CD8-positive, alpha-beta memory T cell (primary cell): Measurements from ENCODE around the gene CHST7. TPM values are rescaled to one million over a fixed set of nuclear protein-coding genes. Genes with fewer than 3 reads are reported as not detected.

Experiments
- CTCF ChIA-PET: fragments of 350-600 bp; sonication (Branson Sonifier 250); formaldehyde crosslinking; loops from one replicate; lab custom pipeline; 2021; ENCODE audit warnings: antibody characterized with exemption; lab: Charles Lee
- POLR2A ChIA-PET: fragments of 350-600 bp; sonication (Branson Sonifier 250); formaldehyde crosslinking; loops from one replicate; lab custom pipeline; 2021; ENCODE audit warnings: antibody characterized with exemption; lab: Charles Lee
- DNase-seq, 5 donors: peaks; one replicate each; pipeline versions ENCODE4 v3.0.0 to v3.0.0-alpha.2; 2020 to 2022; ENCODE audit warnings: mixed read lengths in 1 of 5
- H3K27ac ChIP-seq: one replicate; pipeline ENCODE4 v1.7.0; 2013; ENCODE audit warnings: low read depth, mild to moderate bottlenecking, low read length, moderate library complexity
- H3K27me3 ChIP-seq: 2 replicates; pipeline ENCODE4 v1.7.0; 2013; ENCODE audit warnings: low read length, mild to moderate bottlenecking; ENCODE audit not compliant: insufficient read depth, poor library complexity, severe bottlenecking
- H3K36me3 ChIP-seq: 2 replicates; pipeline ENCODE4 v1.7.0; 2013; ENCODE audit warnings: mild to moderate bottlenecking, low read length, moderate library complexity; ENCODE audit not compliant: insufficient read depth
- H3K4me1 ChIP-seq: 2 replicates; pipeline ENCODE4 v1.7.0; 2013; ENCODE audit warnings: mild to moderate bottlenecking, low read length, moderate library complexity; ENCODE audit not compliant: insufficient read depth
- H3K4me3 ChIP-seq: 2 replicates; pipeline ENCODE4 v1.7.0; 2013; ENCODE audit warnings: mild to moderate bottlenecking, low read length
- H3K9me3 ChIP-seq: 2 replicates; pipeline ENCODE4 v1.7.0; 2013; ENCODE audit warnings: mild to moderate bottlenecking, low read length
- H3K27ac Mint-ChIP-seq, 8 donors: one replicate each; pipeline ENCODE4 v1.8.0; 2020 to 2021; ENCODE audit warnings: mixed read lengths in 8 of 8, mild to moderate bottlenecking in 6 of 8, inconsistent platforms in 3 of 8, moderate library complexity in 3 of 8
- H3K27me3 Mint-ChIP-seq, 2 donors: one replicate each; pipeline ENCODE4 v1.8.0; 2020 to 2021; ENCODE audit warnings: mixed read lengths in 2 of 2, mild to moderate bottlenecking in 1 of 2, moderate library complexity in 1 of 2
- H3K36me3 Mint-ChIP-seq, 3 donors: one replicate each; pipeline ENCODE4 v1.8.0; 2020 to 2021; ENCODE audit warnings: mixed read lengths in 3 of 3, inconsistent platforms in 1 of 3, mild to moderate bottlenecking in 1 of 3
- H3K4me1 Mint-ChIP-seq, 3 donors: one replicate each; pipeline ENCODE4 v1.8.0; 2020 to 2021; ENCODE audit warnings: mixed read lengths in 3 of 3, inconsistent platforms in 1 of 3, mild to moderate bottlenecking in 1 of 3
- H3K4me3 Mint-ChIP-seq, 7 donors: one replicate each; pipeline ENCODE4 v1.8.0; 2020 to 2021; ENCODE audit warnings: mixed read lengths in 7 of 7, mild to moderate bottlenecking in 6 of 7, moderate library complexity in 4 of 7, inconsistent platforms in 2 of 7
- H3K9me3 Mint-ChIP-seq, 5 donors: one replicate each; pipeline ENCODE4 v1.8.0; 2020 to 2022; ENCODE audit warnings: mixed read lengths in 5 of 5, mild to moderate bottlenecking in 3 of 5, moderate library complexity in 2 of 5, inconsistent platforms in 1 of 5
- polyA plus RNA-seq: library from polyadenylated mRNA; unstranded; fragments of 300-500 nt; fragmentation: Illumina TruSeq; gene quantifications from one replicate; pipeline ENCODE4 v1.2.3, GENCODE V29; 2021
- total RNA-seq, 2 experiments: library from RNA; stranded (reverse); gene quantifications; one replicate each; pipeline ENCODE4 v1.2.3, GENCODE V29; 2021

CHST7 gene
- total and polyA plus RNA-seq, 3 experiments from 2014 or later = 3.5 to 8.0 (median 3.9) TPM

GRCh38 chrX:46642145-46642544, 68.6 kb downstream of the CHST7 start:
- no peaks in the 10 kb centered on the region for H3K36me3 Mint-ChIP-seq
- DNase-seq = peak in 1 of 5 donors; percentile 16
- ChIA-PET CTCF (interaction anchor here (0.8 to 1.8 kb wide), 7 partner anchors 58 to 87 kb away, joined by 3 to 5 read pairs (median 4); no protein-coding TSS in a partner anchor), POLR2A (interaction anchor here (1.2 kb wide), 1 partner anchor 70 kb away, joined by 4 read pairs; no protein-coding TSS in a partner anchor)
- H3K4me1 Mint-ChIP-seq = peaks cover 7 to 9% (median 8%) of the 10 kb centered on the region in 3 donors
- Histone ChIP-seq H3K4me1 (no peaks in the 10 kb centered on the region), H3K27ac (no peak overlapping the region), H3K4me3 (no peak overlapping the region), H3K36me3 (no peaks in the 10 kb centered on the region), H3K9me3 (no peaks in the 10 kb centered on the region), H3K27me3 (no peaks in the 10 kb centered on the region)
- no peak overlapping the region for H3K4me3 Mint-ChIP-seq
- H3K9me3 Mint-ChIP-seq = no peaks in the 10 kb centered on the region
- H3K27me3 Mint-ChIP-seq = peaks cover 0 to 5% of the 10 kb centered on the region in 2 donors
- H3K27ac Mint-ChIP-seq = peak overlapping the region in 2 of 8 donors; percentile 24 to 30

- Histone ChIP-seq H3K4me3 (no peak overlapping the region), H3K9me3 (no peaks in the 10 kb centered on the region), H3K27me3 (no peaks in the 10 kb centered on the region), H3K36me3 (no peaks in the 10 kb centered on the region), H3K4me1 (no peaks in the 10 kb centered on the region), H3K27ac (no peak overlapping the region)
- H3K4me1 Mint-ChIP-seq = peaks cover 7 to 9% (median 8%) of the 10 kb centered on the region in 3 donors
- POLR2A ChIA-PET = no interaction called here
- no peaks in the 10 kb centered on the region for H3K9me3 Mint-ChIP-seq
- no peaks in the 10 kb centered on the region for H3K36me3 Mint-ChIP-seq
- H3K27me3 Mint-ChIP-seq = peaks cover 0 to 6% of the 10 kb centered on the region in 2 donors
- no peak overlapping the region for H3K4me3 Mint-ChIP-seq
- DNase-seq = no peak
- CTCF ChIA-PET = no interaction called here
- no peak overlapping the region for H3K27ac Mint-ChIP-seq
Measured at GRCh38 chrX:46643636-46644035, 70.1 kb downstream of the CHST7 start.

DNA sequence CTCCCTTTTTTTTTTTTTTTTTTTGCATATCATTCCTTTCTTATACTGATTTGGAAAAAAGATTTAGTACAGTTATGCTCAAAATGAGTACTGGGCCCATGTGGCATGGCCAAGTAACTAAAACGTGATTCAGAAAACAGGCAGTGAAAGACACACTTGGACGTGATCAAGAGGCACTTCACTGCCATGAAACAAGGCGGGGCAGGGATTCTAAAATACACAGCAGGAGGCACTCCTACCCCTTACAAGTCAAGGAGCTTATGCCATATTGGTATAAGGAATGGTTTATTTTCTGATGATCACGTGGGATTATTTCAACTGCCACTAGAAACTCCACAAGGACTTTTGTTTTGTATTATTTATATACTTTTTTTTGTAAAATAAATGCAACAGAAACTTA, 72.0 kb downstream of the CHST7 start:
- POLR2A ChIA-PET = no interaction called here
- Histone ChIP-seq H3K4me1 (no peaks in the 10 kb centered on the region), H3K4me3 (no peak overlapping the region), H3K9me3 (no peaks in the 10 kb centered on the region), H3K27ac (no peak overlapping the region), H3K27me3 (no peaks in the 10 kb centered on the region), H3K36me3 (no peaks in the 10 kb centered on the region)
- Mint-ChIP-seq H3K4me1 (peaks cover 7 to 9% (median 8%) of the 10 kb centered on the region in 3 donors), H3K36me3 (no peaks in the 10 kb centered on the region), H3K27ac (no peak overlapping the region), H3K27me3 (peaks cover 0 to 6% of the 10 kb centered on the region in 2 donors), H3K9me3 (no peaks in the 10 kb centered on the region), H3K4me3 (no peak overlapping the region)
- no peak for DNase-seq
- CTCF ChIA-PET = no interaction called here

- Mint-ChIP-seq H3K4me3 (no peak overlapping the region), H3K36me3 (no peaks in the 10 kb centered on the region), H3K27ac (no peak overlapping the region), H3K27me3 (peaks cover 0 to 6% of the 10 kb centered on the region in 2 donors), H3K4me1 (peaks cover under 1 to 4% (median 2%) of the 10 kb centered on the region in 3 donors), H3K9me3 (no peaks in the 10 kb centered on the region)
- no peaks in the 10 kb centered on the region for H3K27me3 ChIP-seq
- POLR2A ChIA-PET = no interaction called here
- no peak for DNase-seq
- no peaks in the 10 kb centered on the region for H3K9me3 ChIP-seq
- H3K36me3 ChIP-seq = no peaks in the 10 kb centered on the region
- H3K4me1 ChIP-seq = no peaks in the 10 kb centered on the region
- no peak overlapping the region for H3K27ac ChIP-seq
- H3K4me3 ChIP-seq = no peak overlapping the region
- CTCF ChIA-PET = no interaction called here
Measured at GRCh38 chrX:46647251-46647650, 73.7 kb downstream of the CHST7 start.

Other genes with a start within 250 kb of the CHST7 start
- 1 to 10 TPM; 2.7 to 2.8 TPM for gene ZNF674, start 28.3 kb upstream of the CHST7 start, total RNA-seq
- gene ZNF674, start 28.3 kb upstream of the CHST7 start, polyA plus RNA-seq = 1.3 TPM
- 10 to 100 TPM; 25.7 to 26.7 TPM for gene SLC9A7, start 185.4 kb downstream of the CHST7 start, total RNA-seq
- gene SLC9A7, start 185.4 kb downstream of the CHST7 start, polyA plus RNA-seq = 0.63 TPM